Uterus (tissue), 4 donors: ENCODE measurements around the gene FGF14. TPM values are rescaled to one million over a fixed set of nuclear protein-coding genes. Genes with fewer than 3 reads are reported as not detected.

Source experiments
- DNase-seq, 2 donors: peaks; one replicate each; pipeline ENCODE4 v3.0.0-alpha.2; 2019 to 2020
- H3K27ac ChIP-seq, 2 donors: fragments of 200-600 bp; sonication (generic); 1 replicate in 1 of 2; 2 replicates in 1 of 2; pipeline ENCODE4 v1.5.1; 2016 to 2018
- H3K27me3 ChIP-seq, 2 donors: fragments of 200-600 bp; sonication (generic); one replicate each; pipeline ENCODE4 v1.5.1; 2018 to 2019; ENCODE audit warnings: control low read depth in 1 of 2
- H3K36me3 ChIP-seq, 2 donors: fragments of 200-600 bp; sonication (generic); one replicate each; pipeline ENCODE4 v1.5.1; 2019; ENCODE audit warnings: control low read depth in 1 of 2
- H3K4me1 ChIP-seq, 2 donors: fragments of 200-600 bp; sonication (generic); one replicate each; pipeline ENCODE4 v1.5.1; 2018 to 2019; ENCODE audit warnings: control low read depth in 1 of 2
- H3K4me3 ChIP-seq, 2 donors: fragments of 200-600 bp; sonication (generic); 1 replicate in 1 of 2; 2 replicates in 1 of 2; pipeline ENCODE4 v1.5.1; 2018 to 2019; ENCODE audit warnings: mild to moderate bottlenecking in 1 of 2
- H3K9me3 ChIP-seq, 2 donors: fragments of 200-600 bp; sonication (generic); one replicate each; pipeline ENCODE4 v1.5.1; 2019; ENCODE audit warnings: control low read depth in 1 of 2
- CTCF ChIP-seq, 4 experiments: fragments of 200-600 bp in 2 of 4; fragments of 450-650 bp in 2 of 4; sonication (generic) in 2 of 4; IDR thresholded peaks; one replicate each; pipeline ENCODE4 v1.5.1; 2016 to 2019; ENCODE audit warnings: antibody characterized with exemption in 4 of 4, mild to moderate bottlenecking in 2 of 4, moderate library complexity in 1 of 4
- POLR2A ChIP-seq, 2 donors: fragments of 450-650 bp; IDR thresholded peaks; one replicate each; pipeline ENCODE4 v1.6.1; 2016; ENCODE audit warnings: antibody characterized with exemption in 2 of 2, mild to moderate bottlenecking in 1 of 2, moderate library complexity in 1 of 2
- intact Hi-C: fragments of 100-400 bp; cut with DNase I; formaldehyde crosslinking; loops from one replicate; pipeline ENCODE4 v1.15.1; 2023; ENCODE audit warnings: low total_unique reads
- total RNA-seq, 4 donors: library from RNA; depleted of rRNA in 3 of 4; stranded (reverse); fragments of >200 nt in 3 of 4; gene quantifications; one replicate each; pipeline versions ENCODE4 v1.1.0 to v1.2.4, GENCODE V29; 2014 to 2023
- donor health status: DM: yes; HTN: yes; CAD: no.

The FGF14 gene
- total RNA-seq, 4 donors from 2014 or later: under 0.01 to 0.98 (median 0.62) TPM; not detected in 1

GRCh38 chr13:102191951-102192502 is 209.8 kb downstream of the FGF14 start:
- intact Hi-C loops: no loop called here
- no peak overlapping the region for H3K4me3 ChIP-seq

GRCh38 chr13:102190930-102191329 is 210.9 kb downstream of the FGF14 start:
- intact Hi-C loops: no loop called here
- H3K27me3 ChIP-seq: no peaks in the 10 kb centered on the region
- no peaks in the 10 kb centered on the region for H3K36me3 ChIP-seq
- no peak for DNase-seq
- no peaks in the 10 kb centered on the region for H3K4me1 ChIP-seq
- no peaks in the 10 kb centered on the region for H3K9me3 ChIP-seq
- H3K27ac ChIP-seq: no peak overlapping the region
- no peak for TF ChIP-seq POLR2A (IDR thresholded peaks at IDR 0.05)
- H3K4me3 ChIP-seq: no peak overlapping the region

More at GRCh38 chr13:102191951-102192502, 209.8 kb downstream of the FGF14 start:
- Histone ChIP-seq H3K4me1 (no peaks in the 10 kb centered on the region), H3K27me3 (no peaks in the 10 kb centered on the region), H3K36me3 (no peaks in the 10 kb centered on the region), H3K9me3 (no peaks in the 10 kb centered on the region), H3K27ac (no peak overlapping the region)
- DNase-seq: no peak
- no peak for TF ChIP-seq POLR2A (IDR thresholded peaks at IDR 0.05)

- H3K27ac ChIP-seq: no peak overlapping the region
- no peaks in the 10 kb centered on the region for H3K27me3 ChIP-seq
- intact Hi-C loops: no loop called here
- TF ChIP-seq CTCF (IDR thresholded peaks at IDR 0.05): no peak
- no peak for TF ChIP-seq POLR2A (IDR thresholded peaks at IDR 0.05)
- no peak overlapping the region for H3K4me3 ChIP-seq
- no peak for DNase-seq
- H3K36me3 ChIP-seq: no peaks in the 10 kb centered on the region
- no peaks in the 10 kb centered on the region for H3K9me3 ChIP-seq
- H3K4me1 ChIP-seq: no peaks in the 10 kb centered on the region
These were observed 214.5 kb downstream of the FGF14 start for GRCh38 chr13:102187313-102187712.

GRCh38 chr13:102185375-102185984 is 216.4 kb downstream of the FGF14 start:
- DNase-seq: no peak
- H3K9me3 ChIP-seq: no peaks in the 10 kb centered on the region
- intact Hi-C loops: no loop called here
- H3K4me1 ChIP-seq: no peaks in the 10 kb centered on the region
- no peak overlapping the region for H3K27ac ChIP-seq
- H3K27me3 ChIP-seq: no peaks in the 10 kb centered on the region
- TF ChIP-seq CTCF (IDR thresholded peaks at IDR 0.05): no peak
- no peak for TF ChIP-seq POLR2A (IDR thresholded peaks at IDR 0.05)
- H3K36me3 ChIP-seq: no peaks in the 10 kb centered on the region
- no peak overlapping the region for H3K4me3 ChIP-seq

GRCh38 chr13:102183509-102184182 is 218.2 kb downstream of the FGF14 start:
- no peak for DNase-seq
- H3K27ac ChIP-seq: no peak overlapping the region
- intact Hi-C loops: no loop called here
- H3K4me1 ChIP-seq: no peaks in the 10 kb centered on the region
- no peaks in the 10 kb centered on the region for H3K27me3 ChIP-seq
- no peaks in the 10 kb centered on the region for H3K9me3 ChIP-seq
- H3K4me3 ChIP-seq: no peak overlapping the region
- H3K36me3 ChIP-seq: no peaks in the 10 kb centered on the region
- no peak for TF ChIP-seq CTCF (IDR thresholded peaks at IDR 0.05)
- TF ChIP-seq POLR2A (IDR thresholded peaks at IDR 0.05): no peak

GRCh38 chr13:102182170-102182569 is 219.7 kb downstream of the FGF14 start:
- intact Hi-C loops: no loop called here
- TF ChIP-seq CTCF (IDR thresholded peaks at IDR 0.05) (no peak), POLR2A (IDR thresholded peaks at IDR 0.05) (no peak)

More at GRCh38 chr13:102182170-102182569, 219.7 kb downstream of the FGF14 start:
- H3K27me3 ChIP-seq: no peaks in the 10 kb centered on the region
- H3K36me3 ChIP-seq: no peaks in the 10 kb centered on the region
- no peaks in the 10 kb centered on the region for H3K4me1 ChIP-seq
- no peaks in the 10 kb centered on the region for H3K9me3 ChIP-seq
- no peak overlapping the region for H3K4me3 ChIP-seq
- no peak overlapping the region for H3K27ac ChIP-seq
- DNase-seq: no peak
